PC-9 (cell line): ENCODE data around the gene CNNM3.

Experiments used
- EZH2 ChIP-seq: fragments of 200-600 bp; sonication (generic); IDR thresholded peaks from 2 replicates; pipeline ENCODE4 v1.8.0; 2017; ENCODE audit warnings: antibody characterized with exemption, low read depth
- TF ChIP-seq, protein P1 (sequence below): fragments of 200-600 bp; sonication (generic); conservative IDR thresholded peaks from 2 replicates; pipeline ENCODE4 v1.6.1; 2017; ENCODE audit warnings: mixed run types, antibody characterized with exemption, mild to moderate bottlenecking, moderate library complexity

DNA sequence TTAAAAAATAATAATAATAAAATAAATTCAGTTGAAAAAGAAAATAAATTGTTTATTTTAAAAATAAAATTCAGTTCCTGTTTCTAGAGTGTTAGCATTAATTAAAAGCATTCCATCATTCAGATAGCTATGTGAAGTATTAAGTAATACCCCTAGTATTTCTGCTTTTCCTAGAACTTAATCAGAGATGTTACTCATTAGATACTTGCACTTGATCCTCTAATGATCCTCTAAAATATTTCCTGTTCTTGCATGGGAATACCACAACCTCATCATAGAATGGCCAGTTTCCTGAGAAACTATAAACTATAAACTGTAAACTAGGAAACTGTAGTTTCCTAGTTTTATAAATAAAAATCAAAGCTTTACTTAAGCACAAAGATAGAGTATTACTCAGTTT, 11.1 kb upstream of the CNNM3 start:
- TF ChIP-seq, protein P1, sequence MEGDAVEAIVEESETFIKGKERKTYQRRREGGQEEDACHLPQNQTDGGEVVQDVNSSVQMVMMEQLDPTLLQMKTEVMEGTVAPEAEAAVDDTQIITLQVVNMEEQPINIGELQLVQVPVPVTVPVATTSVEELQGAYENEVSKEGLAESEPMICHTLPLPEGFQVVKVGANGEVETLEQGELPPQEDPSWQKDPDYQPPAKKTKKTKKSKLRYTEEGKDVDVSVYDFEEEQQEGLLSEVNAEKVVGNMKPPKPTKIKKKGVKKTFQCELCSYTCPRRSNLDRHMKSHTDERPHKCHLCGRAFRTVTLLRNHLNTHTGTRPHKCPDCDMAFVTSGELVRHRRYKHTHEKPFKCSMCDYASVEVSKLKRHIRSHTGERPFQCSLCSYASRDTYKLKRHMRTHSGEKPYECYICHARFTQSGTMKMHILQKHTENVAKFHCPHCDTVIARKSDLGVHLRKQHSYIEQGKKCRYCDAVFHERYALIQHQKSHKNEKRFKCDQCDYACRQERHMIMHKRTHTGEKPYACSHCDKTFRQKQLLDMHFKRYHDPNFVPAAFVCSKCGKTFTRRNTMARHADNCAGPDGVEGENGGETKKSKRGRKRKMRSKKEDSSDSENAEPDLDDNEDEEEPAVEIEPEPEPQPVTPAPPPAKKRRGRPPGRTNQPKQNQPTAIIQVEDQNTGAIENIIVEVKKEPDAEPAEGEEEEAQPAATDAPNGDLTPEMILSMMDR = no peak
- TF ChIP-seq EZH2 = no peak
